Effector memory CD8-positive, alpha-beta T cell (primary cell): ENCODE results near the gene PARD3B.

ENCODE experiments used
- ATAC-seq: fragments of 150-1000 bp; cut with Tn5 transposase; replicated peaks from 2 replicates; pipeline ENCODE4 v1.10.0; 2021; ENCODE audit warnings: mild to moderate bottlenecking, moderate library complexity
- DNase-seq, 3 experiments: peaks; one replicate each; pipeline ENCODE4 v3.0.0; 2021
- H3K27ac Mint-ChIP-seq, 2 donors: one replicate each; pipeline ENCODE4 v1.8.0; 2022; ENCODE audit warnings: mild to moderate bottlenecking in 2 of 2, mixed read lengths in 2 of 2, moderate library complexity in 2 of 2
- H3K27me3 Mint-ChIP-seq, 2 donors: one replicate each; pipeline ENCODE4 v1.8.0; 2022; ENCODE audit warnings: mixed read lengths in 2 of 2
- H3K36me3 Mint-ChIP-seq: one replicate; pipeline ENCODE4 v1.8.0; 2022; ENCODE audit warnings: mild to moderate bottlenecking, moderate library complexity, mixed read lengths; ENCODE audit not compliant: insufficient read depth
- H3K4me1 Mint-ChIP-seq, 2 donors: one replicate each; pipeline ENCODE4 v1.8.0; 2022; ENCODE audit warnings: low read depth in 2 of 2, mixed read lengths in 2 of 2
- H3K4me3 Mint-ChIP-seq, 2 donors: one replicate each; pipeline ENCODE4 v1.8.0; 2022; ENCODE audit warnings: mild to moderate bottlenecking in 2 of 2, mixed read lengths in 2 of 2, moderate library complexity in 2 of 2
- H3K9me3 Mint-ChIP-seq, 2 donors: one replicate each; pipeline ENCODE4 v1.8.0; 2022; ENCODE audit warnings: mixed read lengths in 2 of 2

PARD3B gene

GRCh38 chr2:205644018-205644417 lies 1098.7 kb downstream of the PARD3B start:
- no peaks in the 10 kb centered on the region for H3K4me1 Mint-ChIP-seq
- no peak overlapping the region for H3K4me3 Mint-ChIP-seq
- H3K27me3 Mint-ChIP-seq: peaks cover 24 to 37% of the 10 kb centered on the region in 2 donors
- no peak for DNase-seq
- H3K9me3 Mint-ChIP-seq: peaks cover 0 to 2% of the 10 kb centered on the region in 2 donors
- no peak for ATAC-seq
- no peak overlapping the region for H3K27ac Mint-ChIP-seq
- H3K36me3 Mint-ChIP-seq: no peaks in the 10 kb centered on the region

- Mint-ChIP-seq H3K4me3 (no peak overlapping the region), H3K27me3 (peaks cover 24 to 38% of the 10 kb centered on the region in 2 donors), H3K9me3 (peaks cover 0 to 2% of the 10 kb centered on the region in 2 donors), H3K36me3 (no peaks in the 10 kb centered on the region), H3K4me1 (no peaks in the 10 kb centered on the region), H3K27ac (no peak overlapping the region)
- ATAC-seq: no peak
- DNase-seq: no peak
Measured at GRCh38 chr2:205646680-205647079, 1101.4 kb downstream of the PARD3B start.

GRCh38 chr2:205650450-205650849 lies 1105.2 kb downstream of the PARD3B start:
- peaks cover 5 to 19% of the 10 kb centered on the region in 2 donors for H3K27me3 Mint-ChIP-seq
- no peak overlapping the region for H3K27ac Mint-ChIP-seq
- H3K4me3 Mint-ChIP-seq: no peak overlapping the region
- ATAC-seq (no peak), DNase-seq (no peak)
- H3K36me3 Mint-ChIP-seq: no peaks in the 10 kb centered on the region
- H3K9me3 Mint-ChIP-seq: peaks cover 0 to 2% of the 10 kb centered on the region in 2 donors
- no peaks in the 10 kb centered on the region for H3K4me1 Mint-ChIP-seq

GRCh38 chr2:205650931-205651330 lies 1105.7 kb downstream of the PARD3B start:
- H3K36me3 Mint-ChIP-seq: no peaks in the 10 kb centered on the region
- no peak overlapping the region for H3K27ac Mint-ChIP-seq
- peaks cover 0 to 2% of the 10 kb centered on the region in 2 donors for H3K9me3 Mint-ChIP-seq
- H3K27me3 Mint-ChIP-seq: peaks cover 5 to 24% of the 10 kb centered on the region in 2 donors
- ATAC-seq (no peak), DNase-seq (no peak)
- no peak overlapping the region for H3K4me3 Mint-ChIP-seq
- H3K4me1 Mint-ChIP-seq: no peaks in the 10 kb centered on the region

- DNase-seq (no peak), ATAC-seq (no peak)
- H3K4me3 Mint-ChIP-seq: no peak overlapping the region
- H3K36me3 Mint-ChIP-seq: no peaks in the 10 kb centered on the region
- H3K4me1 Mint-ChIP-seq: no peaks in the 10 kb centered on the region
- peaks cover 0 to 2% of the 10 kb centered on the region in 2 donors for H3K9me3 Mint-ChIP-seq
- H3K27ac Mint-ChIP-seq: no peak overlapping the region
- H3K27me3 Mint-ChIP-seq: peaks cover 5 to 30% of the 10 kb centered on the region in 2 donors
Measured at GRCh38 chr2:205651719-205652118, 1106.4 kb downstream of the PARD3B start.

GRCh38 chr2:205654878-205655605 lies 1109.8 kb downstream of the PARD3B start:
- no peak overlapping the region for H3K27ac Mint-ChIP-seq
- peaks cover 4 to 35% of the 10 kb centered on the region in 2 donors for H3K27me3 Mint-ChIP-seq

GRCh38 chr2:205655779-205656456 lies 1110.6 kb downstream of the PARD3B start:
- ATAC-seq (no peak), DNase-seq (no peak)
- no peak overlapping the region for H3K27ac Mint-ChIP-seq
- no peak overlapping the region for H3K4me3 Mint-ChIP-seq
- peaks cover 0 to 2% of the 10 kb centered on the region in 2 donors for H3K4me1 Mint-ChIP-seq
- H3K36me3 Mint-ChIP-seq: no peaks in the 10 kb centered on the region
- no peaks in the 10 kb centered on the region for H3K9me3 Mint-ChIP-seq
- H3K27me3 Mint-ChIP-seq: peaks cover 10 to 43% of the 10 kb centered on the region in 2 donors

More at GRCh38 chr2:205654878-205655605, 1109.8 kb downstream of the PARD3B start:
- ATAC-seq (no peak), DNase-seq (no peak)
- Mint-ChIP-seq H3K9me3 (no peaks in the 10 kb centered on the region), H3K4me3 (no peak overlapping the region), H3K4me1 (no peaks in the 10 kb centered on the region), H3K36me3 (no peaks in the 10 kb centered on the region)

- H3K4me1 Mint-ChIP-seq: peaks cover 0 to 3% of the 10 kb centered on the region in 2 donors
- H3K9me3 Mint-ChIP-seq: no peaks in the 10 kb centered on the region
- no peaks in the 10 kb centered on the region for H3K36me3 Mint-ChIP-seq
- H3K4me3 Mint-ChIP-seq: no peak overlapping the region
- ATAC-seq (no peak), DNase-seq (no peak)
- peaks cover 10 to 47% of the 10 kb centered on the region in 2 donors for H3K27me3 Mint-ChIP-seq
- no peak overlapping the region for H3K27ac Mint-ChIP-seq
Measured at GRCh38 chr2:205656461-205656860, 1111.2 kb downstream of the PARD3B start.

- DNase-seq (no peak), ATAC-seq (no peak)
- Mint-ChIP-seq H3K27me3 (peaks cover 10 to 47% of the 10 kb centered on the region in 2 donors), H3K36me3 (no peaks in the 10 kb centered on the region), H3K27ac (no peak overlapping the region), H3K9me3 (no peaks in the 10 kb centered on the region), H3K4me1 (peaks cover 0 to 3% of the 10 kb centered on the region in 2 donors), H3K4me3 (no peak overlapping the region)
Measured at GRCh38 chr2:205656941-205657340, 1111.7 kb downstream of the PARD3B start.

- Mint-ChIP-seq H3K27me3 (peaks cover 10 to 47% of the 10 kb centered on the region in 2 donors), H3K4me3 (no peak overlapping the region), H3K9me3 (no peaks in the 10 kb centered on the region), H3K4me1 (peaks cover 0 to 3% of the 10 kb centered on the region in 2 donors), H3K36me3 (no peaks in the 10 kb centered on the region), H3K27ac (no peak overlapping the region)
- ATAC-seq (no peak), DNase-seq (no peak)
Measured at GRCh38 chr2:205657579-205657978, 1112.3 kb downstream of the PARD3B start.

GRCh38 chr2:205658068-205658467 lies 1112.8 kb downstream of the PARD3B start:
- DNase-seq (no peak), ATAC-seq (no peak)
- Mint-ChIP-seq H3K4me1 (peaks cover 0 to 3% of the 10 kb centered on the region in 2 donors), H3K27ac (no peak overlapping the region), H3K9me3 (no peaks in the 10 kb centered on the region), H3K4me3 (no peak overlapping the region), H3K27me3 (peaks cover 10 to 47% of the 10 kb centered on the region in 2 donors), H3K36me3 (no peaks in the 10 kb centered on the region)

GRCh38 chr2:205658572-205658971 lies 1113.3 kb downstream of the PARD3B start:
- Mint-ChIP-seq H3K27ac (no peak overlapping the region), H3K4me1 (peaks cover 0 to 3% of the 10 kb centered on the region in 2 donors)
- ATAC-seq: no peak

GRCh38 chr2:205659922-205660321 lies 1114.6 kb downstream of the PARD3B start:
- H3K4me3 Mint-ChIP-seq: no peak overlapping the region
- H3K27ac Mint-ChIP-seq: no peak overlapping the region
- ATAC-seq: no peak

More at GRCh38 chr2:205658572-205658971, 1113.3 kb downstream of the PARD3B start:
- Mint-ChIP-seq H3K27me3 (peaks cover 10 to 51% of the 10 kb centered on the region in 2 donors), H3K36me3 (no peaks in the 10 kb centered on the region), H3K9me3 (no peaks in the 10 kb centered on the region), H3K4me3 (no peak overlapping the region)
- no peak for DNase-seq

More at GRCh38 chr2:205659922-205660321, 1114.6 kb downstream of the PARD3B start:
- Mint-ChIP-seq H3K4me1 (peaks cover 0 to 3% of the 10 kb centered on the region in 2 donors), H3K9me3 (no peaks in the 10 kb centered on the region), H3K27me3 (peaks cover 10 to 48% of the 10 kb centered on the region in 2 donors), H3K36me3 (no peaks in the 10 kb centered on the region)
- no peak for DNase-seq
